NCI-H2196 (cell line): ENCODE results near the gene FTO.

Source experiments
- DNase-seq: peaks from one replicate; lab custom pipeline; 2025; ENCODE audit not compliant: unreplicated experiment; lab: John Stamatoyannopoulos, UW

The FTO gene

GRCh38 chr16:53708490-53708889 is 4.5 kb downstream of the FTO start:
- DNase-seq, result no peak

DNA sequence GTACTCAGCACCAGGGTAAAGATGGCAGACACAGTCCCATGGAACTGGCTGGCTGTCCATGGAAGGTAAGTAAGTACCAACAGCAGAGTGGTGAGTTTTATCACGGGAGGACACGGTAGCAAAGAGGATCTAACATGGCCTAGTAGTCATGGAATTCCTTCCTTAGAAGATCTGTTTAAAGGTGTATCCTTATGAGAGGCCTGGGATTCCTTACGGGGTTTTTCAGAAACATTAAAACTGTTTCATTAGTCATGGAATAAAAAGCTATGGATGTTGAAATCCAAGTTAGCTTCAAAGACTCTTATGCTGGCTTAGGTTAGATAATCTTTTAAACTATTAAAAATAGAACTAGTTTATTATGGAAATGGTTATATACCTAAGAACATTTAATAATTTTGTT is 7.4 kb downstream of the FTO start:
- no peak for DNase-seq

DNA sequence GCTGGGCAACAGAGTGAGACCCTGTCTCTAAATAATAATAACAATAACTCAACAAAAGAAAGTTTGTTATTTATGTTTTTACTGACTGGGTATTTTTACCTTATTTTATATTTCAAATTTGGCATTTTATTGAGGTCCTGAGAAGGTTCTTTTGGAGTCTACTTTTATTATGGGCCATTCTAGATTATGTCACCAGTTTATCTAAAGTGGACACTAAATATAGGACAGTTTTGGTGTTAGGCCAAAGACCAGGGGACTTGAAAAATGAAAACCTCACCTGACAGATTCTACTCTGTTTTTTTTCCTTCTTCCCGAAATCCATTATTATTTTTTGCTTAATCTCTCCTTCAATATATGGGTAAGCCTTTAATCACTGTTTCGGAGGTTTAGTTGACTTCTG is 8.1 kb downstream of the FTO start:
- DNase-seq, result no peak

DNA sequence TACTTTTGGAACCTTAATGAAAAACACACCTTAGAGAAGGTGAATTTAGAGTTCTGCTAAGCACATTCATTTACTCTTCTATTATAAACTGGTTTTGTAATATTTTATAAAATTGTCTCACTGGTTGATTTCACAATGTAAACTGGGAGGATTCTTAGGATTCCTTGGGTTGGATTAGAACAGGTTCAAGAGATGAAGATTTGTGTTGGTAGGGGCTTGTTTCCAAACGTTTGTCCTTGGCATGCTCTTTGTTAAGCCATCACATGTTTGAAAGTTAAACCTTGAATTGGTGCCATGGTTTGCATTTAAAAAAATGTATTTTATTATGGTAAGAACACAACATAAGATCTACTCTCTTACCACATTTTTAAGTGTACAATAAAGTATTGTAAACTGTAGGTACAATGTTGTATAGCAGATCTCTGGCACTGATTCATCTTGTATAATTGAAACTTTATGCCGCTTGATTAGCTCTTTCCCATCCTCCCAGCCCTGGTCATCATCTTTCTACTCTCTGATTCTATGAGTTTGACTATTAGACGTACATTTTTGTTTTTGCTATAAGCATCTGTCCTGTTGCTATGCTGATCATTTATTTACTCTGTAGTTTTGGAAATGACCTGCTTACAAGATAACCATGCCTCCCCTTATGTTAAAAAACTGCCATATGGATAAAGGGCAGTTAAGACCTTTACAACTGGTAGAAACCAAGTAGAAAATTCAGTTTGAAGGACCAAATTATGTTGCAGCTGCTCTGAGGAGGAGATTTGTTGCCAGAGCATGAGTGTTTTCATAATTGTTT is 9.6 kb downstream of the FTO start:
- no peak for DNase-seq

GRCh38 chr16:53714205-53715022 is 10.5 kb downstream of the FTO start:
- DNase-seq, result no peak

- DNase-seq, result no peak
These were observed 11.0 kb downstream of the FTO start for GRCh38 chr16:53715023-53715384.

DNA sequence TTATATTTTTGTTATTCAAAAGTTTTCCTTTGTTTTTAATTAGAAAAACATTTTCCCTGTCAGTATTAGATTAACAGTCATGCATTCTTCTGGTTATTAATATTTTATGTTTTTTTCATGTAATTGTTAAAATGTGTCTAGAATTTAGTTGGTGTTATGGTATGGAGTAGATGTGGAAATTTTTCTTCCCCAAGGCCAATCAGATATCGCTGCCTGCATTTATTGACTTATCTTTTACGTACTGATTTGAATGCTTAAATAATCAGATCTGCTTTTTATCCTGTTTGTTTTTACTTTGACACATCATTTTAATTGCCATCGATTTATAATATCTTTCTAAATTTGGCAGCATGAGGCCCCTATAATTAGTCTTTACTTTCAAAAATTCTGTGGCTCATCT is 13.6 kb downstream of the FTO start:
- no peak for DNase-seq

DNA sequence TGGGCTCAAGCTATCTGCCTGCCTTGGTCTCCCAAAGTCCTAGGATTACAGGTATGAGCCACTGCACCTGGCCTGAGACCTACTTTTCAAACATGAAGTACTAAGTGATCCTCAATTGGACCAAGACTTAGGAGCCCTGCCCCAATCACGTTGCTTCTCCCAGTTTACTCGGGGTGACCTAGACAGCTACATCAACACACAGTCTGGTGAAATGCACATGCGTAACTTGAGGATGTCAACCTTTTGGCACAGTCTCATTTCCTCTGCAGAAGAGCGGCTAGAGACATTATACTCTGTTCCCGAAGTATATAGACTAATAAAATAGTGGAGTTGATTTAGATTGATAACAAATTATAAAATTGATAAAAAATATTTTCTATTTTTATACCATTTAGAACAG is 17.1 kb downstream of the FTO start:
- DNase-seq, result no peak

- no peak for DNase-seq
These were observed 22.7 kb downstream of the FTO start for GRCh38 chr16:53726625-53727024.

- no peak for DNase-seq
These were observed 26.7 kb downstream of the FTO start for GRCh38 chr16:53730693-53731092.

GRCh38 chr16:53732296-53732929 is 28.5 kb downstream of the FTO start:
- peak; percentile 26 for DNase-seq

GRCh38 chr16:53734908-53735307 is 31.0 kb downstream of the FTO start:
- DNase-seq, result no peak

- DNase-seq, result no peak
These were observed 32.3 kb downstream of the FTO start for GRCh38 chr16:53736297-53736696.

DNA sequence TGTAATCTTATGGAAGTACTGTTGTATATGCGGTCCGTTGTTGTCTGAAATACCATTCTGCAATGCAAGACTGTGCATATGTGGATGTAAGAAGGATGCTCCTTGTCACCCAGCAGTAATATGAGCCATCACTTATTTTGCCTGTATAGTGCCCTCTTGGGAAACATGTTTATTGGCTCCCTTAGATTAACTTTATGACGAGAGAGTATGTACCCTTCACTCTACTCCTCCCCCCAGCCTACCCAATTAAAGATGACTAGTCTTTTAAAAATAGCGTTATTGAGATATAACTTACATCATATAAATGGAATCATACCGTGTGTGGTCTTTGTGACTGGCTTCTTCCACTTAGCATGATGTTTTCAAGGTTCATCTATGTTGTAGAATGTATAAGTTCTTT is 33.6 kb downstream of the FTO start:
- no peak for DNase-seq

DNA sequence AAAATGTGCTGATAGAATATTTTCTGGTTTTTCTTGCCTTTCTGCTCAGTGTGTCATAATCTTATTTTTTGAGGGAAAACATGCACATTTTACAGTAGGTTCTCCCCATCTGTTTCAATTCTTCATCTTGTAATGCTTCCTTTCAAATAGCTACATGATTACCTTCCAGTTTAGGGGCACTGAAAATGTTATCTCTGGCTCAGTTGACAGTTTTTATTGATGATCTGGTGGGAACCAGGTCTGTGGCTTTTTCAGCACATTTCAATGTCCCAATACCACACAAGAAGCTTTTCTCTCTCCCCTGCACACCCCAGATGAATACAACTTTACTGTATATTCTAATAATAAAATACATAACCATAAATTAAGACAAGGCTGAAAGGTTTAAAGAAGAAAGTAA is 36.5 kb downstream of the FTO start:
- no peak for DNase-seq

DNA sequence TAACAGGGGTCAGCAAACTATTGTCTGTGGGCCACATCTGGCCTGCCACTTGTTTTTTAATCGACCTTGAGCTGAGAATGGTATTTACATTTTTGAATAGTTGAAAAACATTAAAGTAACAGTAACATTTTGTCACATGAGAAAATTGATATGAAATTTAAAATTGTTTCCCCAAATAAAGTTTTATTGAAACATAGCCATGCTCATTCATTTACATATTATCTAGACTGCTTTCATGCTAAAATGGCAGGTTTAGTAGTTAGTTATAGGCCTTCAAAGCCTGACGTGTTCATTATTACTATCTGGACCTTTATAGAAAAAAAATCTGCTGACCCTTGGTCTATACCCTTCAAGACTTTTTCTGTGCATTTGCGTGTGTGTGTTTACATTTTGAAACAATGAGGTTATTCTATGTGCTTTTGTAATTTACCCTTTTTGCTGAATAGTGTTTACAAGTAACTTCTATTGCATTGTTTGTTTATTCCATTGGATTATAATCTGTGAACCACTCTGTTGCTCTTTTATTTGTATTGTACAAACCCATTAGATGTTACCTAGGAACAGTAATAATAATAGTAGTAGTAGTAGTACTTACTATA is 37.1 kb downstream of the FTO start:
- DNase-seq, result no peak

GRCh38 chr16:53741546-53741945 is 37.6 kb downstream of the FTO start:
- no peak for DNase-seq

GRCh38 chr16:53743149-53743566 is 39.2 kb downstream of the FTO start:
- DNase-seq, result no peak

- no peak for DNase-seq
These were observed 40.5 kb downstream of the FTO start for GRCh38 chr16:53744449-53744848.

- no peak for DNase-seq
These were observed 41.1 kb downstream of the FTO start for GRCh38 chr16:53745086-53745485.

- DNase-seq, result no peak
These were observed 41.9 kb downstream of the FTO start for GRCh38 chr16:53745753-53746266.
